H1 (cell line): ENCODE measurements around the gene MRPS24. TPM values are rescaled to one million over a fixed set of nuclear protein-coding genes. Genes with fewer than 3 reads are reported as not detected.

Experiments
- CHD7 ChIP-seq: fragments of 300-600 bp; sonication (generic); IDR thresholded peaks from 2 replicates; pipeline ENCODE4 v1.7.1; 2012; ENCODE audit warnings: low read length, moderate library complexity, mild to moderate bottlenecking, inconsistent platforms; ENCODE audit not compliant: insufficient replicate concordance
- polyA plus RNA-seq, 7 experiments: library from polyadenylated mRNA; depleted of rRNA in 3 of 7; stranded (reverse) in 5 of 7; unstranded in 2 of 7; fragments of >200 nt in 5 of 7; fragments of 200-250 nt in 2 of 7; gene quantifications; 1 replicate in 5 of 7; 2 replicates in 1 of 7; 4 replicates in 1 of 7; pipeline versions ENCODE4 v1.2.1 to v1.2.3, GENCODE V29; 2011 to 2013; ENCODE audit warnings: missing spikeins in 2 of 7, mixed read lengths in 2 of 7
- total RNA-seq: library from RNA; stranded (reverse); fragmentation: NEBNext Ultra II Directional; extraction: Animal tissue kit (Norgen Biotek cat#: 25700); gene quantifications from 2 replicates; pipeline ENCODE4 v1.2.1, GENCODE V29; 2021

Gene MRPS24
- total and polyA plus RNA-seq, 2 of the 8 experiments (the other 6 are each of a cell fraction or from before 2014, with no cell fraction given) = 133 to 347 TPM

DNA sequence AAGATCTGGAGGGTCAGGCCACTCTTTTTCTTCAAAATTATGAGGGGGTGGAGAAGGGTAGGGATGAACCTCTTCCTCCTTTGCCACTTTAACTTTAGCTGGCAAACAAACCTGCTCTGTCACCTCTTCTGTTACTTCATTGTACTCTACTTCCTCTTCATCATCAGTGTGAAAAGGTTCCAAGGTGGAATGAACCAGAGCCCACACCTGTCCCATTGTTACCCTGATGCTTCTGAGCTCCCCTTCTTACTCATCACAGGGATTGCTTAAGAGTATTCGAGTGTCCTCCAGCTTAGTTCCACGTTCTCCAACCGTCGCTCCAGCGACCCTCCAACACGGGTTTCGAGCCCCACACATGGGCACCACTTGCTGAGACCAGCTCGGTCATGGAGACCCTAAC lies 5.2 kb downstream of the MRPS24 start (continued):
- no peak for TF ChIP-seq CHD7
